B cell (primary cell): ENCODE results near the gene LTBP2. TPM values are rescaled to one million over a fixed set of nuclear protein-coding genes. Genes with fewer than 3 reads are reported as not detected.

Experiments used
- ATAC-seq: fragments of 200-7000 bp; cut with Tn5 transposase; one replicate; pipeline ENCODE4 v1.10.0; 2021; ENCODE audit warnings: low read depth, mild to moderate bottlenecking, moderate number of reproducible peaks, moderate library complexity
- CTCF ChIA-PET: fragments of 350-600 bp; sonication (Branson Sonifier 250); formaldehyde crosslinking; loops from one replicate; lab custom pipeline; 2021; ENCODE audit warnings: antibody characterized with exemption, inconsistent platforms; lab: Charles Lee
- POLR2A ChIA-PET: fragments of 350-600 bp; sonication (Branson Sonifier 250); formaldehyde crosslinking; loops from one replicate; lab custom pipeline; 2021; ENCODE audit warnings: antibody characterized with exemption; lab: Charles Lee
- DNase-seq: peaks from one replicate; pipeline ENCODE4 v3.0.0; 2013
- H2AFZ ChIP-seq: 2 replicates; pipeline ENCODE4 v1.6.1; 2012; ENCODE audit warnings: mild to moderate bottlenecking, low read depth, low read length; ENCODE audit not compliant: insufficient read depth, poor library complexity, severe bottlenecking
- H3K27ac ChIP-seq, 2 donors: 1 replicate in 1 of 2; 2 replicates in 1 of 2; pipeline ENCODE4 v1.5.1; 2012 to 2013; ENCODE audit warnings: low read length in 2 of 2, mild to moderate bottlenecking in 2 of 2, moderate library complexity in 1 of 2
- H3K27me3 ChIP-seq, 4 experiments: fragments of 200-600 bp in 1 of 4; sonication (generic) in 1 of 4; replicated peaks in 1 of 4; 1 replicate in 2 of 4; 2 replicates in 2 of 4; pipeline versions ENCODE4 v1.6.1 to v1.7.0; 2013 to 2016; ENCODE audit warnings: low read length in 3 of 4, mild to moderate bottlenecking in 2 of 4, mixed read lengths in 1 of 4, moderate library complexity in 1 of 4; ENCODE audit not compliant: insufficient read depth in 4 of 4, control insufficient read depth in 3 of 4; ENCODE audit errors: control extremely low read depth in 1 of 4
- H3K36me3 ChIP-seq, 2 experiments: replicated peaks in 1 of 2; 1 replicate in 1 of 2; 2 replicates in 1 of 2; pipeline versions ENCODE4 v1.6.1 to v1.7.1; 2013; ENCODE audit warnings: low read length in 1 of 2; ENCODE audit not compliant: insufficient read depth in 2 of 2, control insufficient read depth in 1 of 2; ENCODE audit errors: control extremely low read depth in 1 of 2, extremely low read depth in 1 of 2
- H3K4me1 ChIP-seq, 2 donors: fragments of 200-600 bp in 1 of 2; sonication (generic) in 1 of 2; 1 replicate in 1 of 2; 2 replicates in 1 of 2; pipeline versions ENCODE4 v1.5.1 to v1.6.1; 2013 to 2017; ENCODE audit warnings: low read length in 2 of 2; ENCODE audit not compliant: control insufficient read depth in 2 of 2, insufficient read depth in 2 of 2
- H3K4me2 ChIP-seq: replicated peaks from 2 replicates; pipeline ENCODE3; 2012; ENCODE audit warnings: mild to moderate bottlenecking, low read depth, low read length; ENCODE audit not compliant: poor library complexity, severe bottlenecking
- H3K4me3 ChIP-seq, 5 experiments: fragments of 200-600 bp in 1 of 5; sonication (generic) in 1 of 5; 1 replicate in 3 of 5; 2 replicates in 2 of 5; pipeline versions ENCODE4 v1.5.1 to v1.7.0; 2011 to 2016; ENCODE audit warnings: low read length in 4 of 5, mild to moderate bottlenecking in 4 of 5, low read depth in 2 of 5, control low read depth in 1 of 5, moderate library complexity in 1 of 5; ENCODE audit not compliant: insufficient read depth in 1 of 5; ENCODE audit errors: control extremely low read depth in 1 of 5, extremely low read depth in 1 of 5
- H3K79me2 ChIP-seq: fragments of 200-600 bp; sonication (generic); one replicate; pipeline ENCODE4 v1.6.0; 2016; ENCODE audit warnings: low read length; ENCODE audit not compliant: control insufficient read depth, insufficient read depth
- H3K9ac ChIP-seq: fragments of 200-600 bp; sonication (generic); 2 replicates; pipeline ENCODE4 v1.6.1; 2017; ENCODE audit warnings: mild to moderate bottlenecking, low read length, moderate library complexity
- H3K9me3 ChIP-seq, 3 donors: one replicate each; pipeline versions ENCODE4 v1.6.1 to v1.7.1; 2013; ENCODE audit warnings: low read length in 2 of 3; ENCODE audit not compliant: control insufficient read depth in 2 of 3, insufficient read depth in 1 of 3; ENCODE audit errors: control extremely low read depth in 1 of 3
- H4K20me1 ChIP-seq: 2 replicates; pipeline ENCODE4 v1.6.0; 2012; ENCODE audit warnings: mild to moderate bottlenecking, low read length; ENCODE audit not compliant: insufficient read depth, control insufficient read depth, poor library complexity, severe bottlenecking
- H3K27ac Mint-ChIP-seq: one replicate; pipeline ENCODE4 v1.8.0; 2021; ENCODE audit warnings: mixed read lengths
- H3K27me3 Mint-ChIP-seq: one replicate; pipeline ENCODE4 v1.8.0; 2021; ENCODE audit warnings: mixed read lengths
- H3K4me1 Mint-ChIP-seq: one replicate; pipeline ENCODE4 v1.8.0; 2021; ENCODE audit warnings: mixed read lengths
- H3K4me3 Mint-ChIP-seq: one replicate; pipeline ENCODE4 v1.8.0; 2021; ENCODE audit warnings: mixed read lengths
- H3K9me3 Mint-ChIP-seq: one replicate; pipeline ENCODE4 v1.8.0; 2022; ENCODE audit warnings: mixed read lengths; ENCODE audit not compliant: insufficient read depth
- EZH2 ChIP-seq: IDR thresholded peaks from 2 replicates; pipeline ENCODE4 v1.6.1; 2012; ENCODE audit warnings: borderline replicate concordance, low read depth, mild to moderate bottlenecking, moderate library complexity, low read length; ENCODE audit not compliant: insufficient read depth, poor library complexity, severe bottlenecking
- WGBS: methylation state at CpG from one replicate; pipeline ENCODE4 v1.1.5; 2013; ENCODE audit warnings: missing lambda C conversion rate; ENCODE audit not compliant: insufficient coverage; 5-methylcytosine and 5-hydroxymethylcytosine counted together
- intact Hi-C: fragments of 100-400 bp; cut with micrococcal nuclease; formaldehyde crosslinking; loops from one replicate; pipeline ENCODE4 v1.10.0; 2022
- polyA plus RNA-seq: library from polyadenylated mRNA; depleted of rRNA; stranded (reverse); fragments of >200 nt; gene quantifications from 2 replicates; pipeline ENCODE4 v1.2.3, GENCODE V29; 2012
- total RNA-seq, 2 donors: library from RNA; stranded (reverse); fragments of 120-200 nt in 1 of 2; gene quantifications; 1 replicate in 1 of 2; 2 replicates in 1 of 2; pipeline versions ENCODE4 v1.2.3 to v1.2.4, GENCODE V29; 2013 to 2022
- TF ChIP-seq, protein P1 (sequence below): fragments of 200-600 bp; IDR thresholded peaks from one replicate; pipeline ENCODE4 v1.8.0; 2022; ENCODE audit warnings: antibody characterized with exemption, mild to moderate bottlenecking

Gene LTBP2
- total and polyA plus RNA-seq, 2 donors (not counting 1 experiment from before 2014, with no cell fraction given): 0.12 to 0.22 TPM

GRCh38 chr14:74522740-74523139 is 89.3 kb downstream of the LTBP2 start:
- DNase-seq (no peak), ATAC-seq (no peak)
- Histone ChIP-seq H3K27ac (no peak overlapping the region), H4K20me1 (no peaks in the 10 kb centered on the region), H3K36me3 (no peaks in the 10 kb centered on the region), H3K27me3 (no peaks in the 10 kb centered on the region), H3K9me3 (no peaks in the 10 kb centered on the region), H2AFZ (no peak overlapping the region), H3K9ac (no peak overlapping the region), H3K4me3 (no peak overlapping the region), H3K4me1 (peaks cover 7 to 10% of the 10 kb centered on the region in 2 donors), H3K4me2 (no peak overlapping the region), H3K79me2 (no peaks in the 10 kb centered on the region)
- Mint-ChIP-seq H3K27ac (no peak overlapping the region), H3K9me3 (no peaks in the 10 kb centered on the region), H3K4me3 (no peak overlapping the region), H3K27me3 (peaks cover 22% of the 10 kb centered on the region), H3K4me1 (peaks cover 15% of the 10 kb centered on the region)
- ChIA-PET POLR2A (no interaction called here), CTCF (no interaction called here)
- TF ChIP-seq, protein P1, sequence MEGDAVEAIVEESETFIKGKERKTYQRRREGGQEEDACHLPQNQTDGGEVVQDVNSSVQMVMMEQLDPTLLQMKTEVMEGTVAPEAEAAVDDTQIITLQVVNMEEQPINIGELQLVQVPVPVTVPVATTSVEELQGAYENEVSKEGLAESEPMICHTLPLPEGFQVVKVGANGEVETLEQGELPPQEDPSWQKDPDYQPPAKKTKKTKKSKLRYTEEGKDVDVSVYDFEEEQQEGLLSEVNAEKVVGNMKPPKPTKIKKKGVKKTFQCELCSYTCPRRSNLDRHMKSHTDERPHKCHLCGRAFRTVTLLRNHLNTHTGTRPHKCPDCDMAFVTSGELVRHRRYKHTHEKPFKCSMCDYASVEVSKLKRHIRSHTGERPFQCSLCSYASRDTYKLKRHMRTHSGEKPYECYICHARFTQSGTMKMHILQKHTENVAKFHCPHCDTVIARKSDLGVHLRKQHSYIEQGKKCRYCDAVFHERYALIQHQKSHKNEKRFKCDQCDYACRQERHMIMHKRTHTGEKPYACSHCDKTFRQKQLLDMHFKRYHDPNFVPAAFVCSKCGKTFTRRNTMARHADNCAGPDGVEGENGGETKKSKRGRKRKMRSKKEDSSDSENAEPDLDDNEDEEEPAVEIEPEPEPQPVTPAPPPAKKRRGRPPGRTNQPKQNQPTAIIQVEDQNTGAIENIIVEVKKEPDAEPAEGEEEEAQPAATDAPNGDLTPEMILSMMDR: no peak
- no peak for TF ChIP-seq EZH2
- 95% methylated on average over 7 of the region's 7 CpGs for WGBS
- intact Hi-C loops: no loop called here

DNA sequence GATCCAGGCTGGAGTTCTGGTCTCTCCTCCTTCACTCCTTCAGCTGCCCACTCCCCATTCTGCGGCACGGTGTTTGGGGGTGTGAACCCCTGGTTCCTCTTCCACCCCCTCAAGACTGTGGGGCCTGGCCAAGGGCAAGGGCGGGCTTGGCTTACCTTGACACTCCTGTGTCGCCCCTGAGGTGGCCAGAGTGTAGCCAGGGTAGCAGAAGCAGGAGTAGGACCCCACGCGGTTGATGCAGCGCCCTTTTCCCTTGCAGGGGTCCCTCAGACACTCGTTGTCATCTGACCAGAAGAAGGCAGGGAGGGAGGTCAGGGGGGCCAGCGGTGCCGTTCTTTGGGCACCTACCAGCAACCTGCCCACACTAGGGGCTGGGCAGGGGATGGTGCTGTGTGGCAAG is 90.3 kb downstream of the LTBP2 start:
- no peaks in the 10 kb centered on the region for H3K27me3 ChIP-seq
- no peak for ATAC-seq
- no peak overlapping the region for H2AFZ ChIP-seq
- Mint-ChIP-seq H3K27me3 (peaks cover 22% of the 10 kb centered on the region), H3K9me3 (no peaks in the 10 kb centered on the region), H3K4me3 (no peak overlapping the region), H3K4me1 (peaks cover 15% of the 10 kb centered on the region), H3K27ac (no peak overlapping the region)
- H3K4me2 ChIP-seq: no peak overlapping the region
- no peak for TF ChIP-seq EZH2
- TF ChIP-seq, protein P1: no peak
- WGBS: 94% methylated on average over 7 of the region's 10 CpGs
- no peak for DNase-seq
- no peaks in the 10 kb centered on the region for H4K20me1 ChIP-seq
- no peaks in the 10 kb centered on the region for H3K9me3 ChIP-seq
- intact Hi-C loops: no loop called here
- H3K79me2 ChIP-seq: no peaks in the 10 kb centered on the region
- H3K9ac ChIP-seq: no peak overlapping the region
- no peak overlapping the region for H3K4me3 ChIP-seq
- H3K4me1 ChIP-seq: peaks cover 7 to 10% of the 10 kb centered on the region in 2 donors
- ChIA-PET CTCF (no interaction called here), POLR2A (no interaction called here)
- no peak overlapping the region for H3K27ac ChIP-seq
- H3K36me3 ChIP-seq: no peaks in the 10 kb centered on the region
